ENCODE results near the gene HSFX3.
"Not testable (repeated sequence)": the region's sequence is repeated elsewhere in the genome, so short reads cannot be mapped to it uniquely, and the experiment has no call there.

Gene HSFX3, protein sequence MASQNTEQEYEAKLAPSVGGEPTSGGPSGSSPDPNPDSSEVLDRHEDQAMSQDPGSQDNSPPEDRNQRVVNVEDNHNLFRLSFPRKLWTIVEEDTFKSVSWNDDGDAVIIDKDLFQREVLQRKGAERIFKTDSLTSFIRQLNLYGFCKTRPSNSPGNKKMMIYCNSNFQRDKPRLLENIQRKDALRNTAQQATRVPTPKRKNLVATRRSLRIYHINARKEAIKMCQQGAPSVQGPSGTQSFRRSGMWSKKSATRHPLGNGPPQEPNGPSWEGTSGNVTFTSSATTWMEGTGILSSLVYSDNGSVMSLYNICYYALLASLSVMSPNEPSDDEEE

GRCh38 chrX:149549701-149550100, at the start of gene HSFX3:
HSFX3 (minus strand) TSS chrX:149549924; CDS start chrX:149549852, 72 bp downstream.
- not testable (repeated sequence) for DNase-seq (ENCODE audit: low read depth in 2 of 3, low spot score in 2 of 3)

DNA sequence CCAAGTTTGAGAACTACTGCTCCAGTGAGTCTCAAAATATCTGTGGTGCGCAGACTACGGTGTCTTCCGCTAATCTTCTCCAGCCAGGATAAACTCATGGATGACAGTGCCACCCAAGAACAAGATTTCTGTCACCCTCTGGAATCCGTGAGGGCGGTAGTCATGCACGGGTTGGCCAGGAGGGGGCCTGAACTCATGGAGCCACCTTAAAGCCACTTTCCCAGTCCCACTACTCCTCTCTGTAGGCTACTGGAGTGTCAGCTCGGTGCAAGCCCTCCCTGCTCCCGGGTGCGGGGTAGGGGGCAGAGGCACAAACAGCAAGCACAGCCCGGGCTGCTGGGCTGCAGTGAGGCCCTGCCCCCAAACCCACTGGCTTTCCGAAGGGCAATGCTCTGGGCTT, 48.9 kb upstream of the HSFX3 start:
- DNase-seq (ENCODE audit: low read depth in 2 of 3, low spot score in 2 of 3) = not testable (repeated sequence)

- not testable (repeated sequence) for DNase-seq (ENCODE audit: low read depth in 2 of 3, low spot score in 2 of 3)
These were observed 46.2 kb upstream of the HSFX3 start for GRCh38 chrX:149595943-149596342.

DNA sequence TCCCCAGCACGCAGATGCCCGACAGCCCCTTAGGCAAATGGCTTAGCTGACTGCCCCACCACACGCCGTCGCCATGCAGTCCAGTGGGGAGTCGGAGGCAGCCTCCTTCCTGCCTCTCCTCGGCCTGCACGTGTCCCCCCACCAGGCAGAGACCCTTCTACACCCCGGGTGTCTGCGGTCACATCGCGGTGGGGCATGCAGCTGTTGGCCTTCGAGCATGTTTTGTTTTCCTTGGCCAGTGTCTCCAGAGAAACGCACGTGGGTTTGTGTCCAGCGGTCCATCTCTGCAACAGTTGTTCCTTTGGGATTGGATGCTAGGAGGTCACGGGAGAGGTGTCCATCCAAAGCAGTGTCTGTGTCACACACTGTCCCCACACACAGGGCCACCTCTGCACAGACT, 45.5 kb upstream of the HSFX3 start, which contains the start of gene HSFX2:
Gene HSFX2 (minus strand): TSS at position 101 of the 400 bp plus-strand sequence. CDS start 614 bp downstream, outside the sequence.
- not testable (repeated sequence) for DNase-seq (ENCODE audit: low read depth in 2 of 3, low spot score in 2 of 3)

- not testable (repeated sequence) for DNase-seq (ENCODE audit: low read depth in 2 of 3, low spot score in 2 of 3)
These were observed 41.3 kb upstream of the HSFX3 start for GRCh38 chrX:149590993-149591392.

GRCh38 chrX:149587359-149587758, 37.6 kb upstream of the HSFX3 start, which contains the start of gene MAGEA9B:
MAGEA9B (minus strand) TSS chrX:149587459; CDS start chrX:149583179, 4,280 bp downstream.
- not testable (repeated sequence) for DNase-seq (ENCODE audit: low read depth in 2 of 3, low spot score in 2 of 3)

- not testable (repeated sequence) for DNase-seq (ENCODE audit: low read depth in 2 of 3, low spot score in 2 of 3)
These were observed 35.9 kb upstream of the HSFX3 start for GRCh38 chrX:149585631-149586030.

GRCh38 chrX:149573456-149573855, 23.7 kb upstream of the HSFX3 start:
- not testable (repeated sequence) for DNase-seq (ENCODE audit: low read depth in 2 of 3, low spot score in 2 of 3)

- DNase-seq (ENCODE audit: low read depth in 2 of 3, low spot score in 2 of 3) = no peak
These were observed 23.0 kb upstream of the HSFX3 start for GRCh38 chrX:149572743-149573142.

GRCh38 chrX:149571770-149572169, 22.0 kb upstream of the HSFX3 start:
- DNase-seq (ENCODE audit: low read depth in 2 of 3, low spot score in 2 of 3) = no peak

DNA sequence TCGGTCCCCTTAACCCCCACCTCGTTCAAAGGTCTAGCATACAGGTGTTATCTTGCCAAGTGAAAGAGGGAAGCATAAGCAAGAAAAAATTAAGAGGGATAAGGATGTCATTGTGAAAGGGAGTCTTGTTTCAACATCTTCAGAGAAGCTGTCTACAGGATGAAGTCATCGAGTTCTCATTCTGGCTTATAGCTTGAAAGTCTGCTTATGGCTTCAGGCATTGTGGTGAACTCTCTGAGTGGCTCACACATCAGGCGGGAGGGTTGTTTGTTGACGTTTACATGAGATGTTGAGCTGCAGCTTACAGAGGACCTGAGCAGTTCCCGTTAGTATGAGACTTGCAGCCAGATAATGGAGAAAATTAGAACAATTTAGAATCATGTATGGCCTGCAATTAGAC, 20.9 kb upstream of the HSFX3 start:
- no peak for DNase-seq (ENCODE audit: low read depth in 2 of 3, low spot score in 2 of 3)

DNA sequence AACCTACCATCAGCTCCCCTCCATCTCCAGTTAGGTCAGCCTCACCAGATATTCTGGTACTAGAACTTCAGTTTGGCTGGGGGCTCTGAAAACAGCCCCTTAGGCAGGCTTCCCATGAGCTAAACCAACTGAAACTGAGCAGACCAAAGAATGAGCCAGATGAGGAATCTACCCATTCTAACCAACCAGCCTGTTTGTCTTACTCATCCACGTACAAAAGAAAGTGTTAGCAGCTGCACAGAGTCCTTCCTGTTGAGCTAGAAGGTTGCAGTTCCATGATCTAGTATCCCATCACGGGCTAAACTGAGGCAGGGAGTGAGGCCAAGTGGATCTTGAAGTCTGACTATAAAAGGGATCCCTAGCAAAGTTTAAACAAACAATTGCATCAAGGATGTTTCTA, 20.0 kb upstream of the HSFX3 start:
- DNase-seq (ENCODE audit: low read depth in 2 of 3, low spot score in 2 of 3) = no peak

DNA sequence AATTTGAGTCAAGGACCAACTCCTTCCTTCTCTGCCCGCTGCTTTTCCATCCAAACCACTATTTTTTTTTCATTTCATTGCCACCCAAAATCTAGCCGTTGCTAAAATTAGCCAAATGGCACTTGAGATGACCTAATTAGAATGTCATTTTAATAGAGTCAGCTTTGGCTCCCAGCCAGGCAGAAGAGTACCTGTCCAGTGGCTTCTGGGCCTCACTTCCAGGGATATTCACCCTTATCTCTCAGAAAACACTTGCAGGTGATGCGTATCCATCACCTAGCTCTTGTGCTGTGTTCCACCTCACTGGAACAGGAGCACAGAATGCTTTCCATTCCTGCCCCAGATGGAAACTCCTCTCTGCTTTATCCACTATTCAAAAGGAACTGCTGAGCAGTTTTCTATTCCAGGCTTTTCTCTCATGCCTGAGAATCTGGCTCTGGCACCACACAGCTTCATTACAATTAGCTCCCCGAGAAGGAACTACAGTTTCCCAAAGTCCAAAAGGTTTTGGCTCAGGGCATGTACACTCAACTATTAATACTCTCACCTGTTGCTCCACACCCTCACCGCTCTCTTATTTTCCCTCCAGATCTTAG, 19.1 kb upstream of the HSFX3 start:
- DNase-seq (ENCODE audit: low read depth in 2 of 3, low spot score in 2 of 3) = no peak

DNA sequence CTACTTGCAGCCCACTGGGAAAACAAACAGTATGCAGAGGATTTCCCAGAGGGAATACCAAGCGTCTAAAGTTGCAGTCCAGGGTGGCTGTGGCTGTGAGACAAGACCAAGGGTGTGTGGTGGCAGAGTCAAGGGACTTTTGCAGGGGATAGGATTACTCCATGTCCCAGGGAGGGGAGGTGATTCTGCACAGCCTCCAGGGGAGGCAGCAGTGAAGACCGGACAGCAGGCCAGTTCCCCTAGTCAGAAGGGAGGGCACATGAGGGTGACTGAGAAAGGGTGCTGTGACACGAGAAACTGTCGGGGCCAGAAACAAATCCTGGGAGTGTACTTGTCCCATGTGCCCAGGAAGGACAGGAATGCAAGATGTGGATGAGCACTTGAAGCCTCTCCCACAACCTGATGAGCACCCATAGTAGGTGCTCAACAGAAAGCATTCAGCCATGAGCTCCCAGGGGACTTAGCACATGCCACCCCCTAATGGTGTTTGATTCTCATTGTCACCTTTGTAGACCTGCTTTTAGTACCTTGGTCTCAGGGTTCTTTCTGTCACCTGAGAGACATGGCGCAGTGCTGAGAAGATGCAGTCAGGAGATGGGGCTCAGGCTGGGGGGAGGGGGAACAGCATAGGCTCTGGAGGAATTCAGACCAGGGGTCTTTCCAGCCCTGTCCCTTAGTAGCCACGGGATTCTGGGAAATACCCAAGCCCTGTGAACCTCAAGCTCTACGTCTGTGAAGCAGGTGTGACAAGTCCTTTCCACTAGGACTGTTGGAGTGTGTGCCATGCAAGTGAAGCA, 18.1 kb upstream of the HSFX3 start:
- no peak for DNase-seq (ENCODE audit: low read depth in 2 of 3, low spot score in 2 of 3)

- DNase-seq (ENCODE audit: low read depth in 2 of 3, low spot score in 2 of 3) = no peak
These were observed 13.6 kb upstream of the HSFX3 start for GRCh38 chrX:149563359-149563758.

- DNase-seq (ENCODE audit: low read depth in 2 of 3, low spot score in 2 of 3) = not testable (repeated sequence)
These were observed 5.5 kb upstream of the HSFX3 start for GRCh38 chrX:149555251-149555650.

- DNase-seq (ENCODE audit: low read depth in 2 of 3, low spot score in 2 of 3) = not testable (repeated sequence)
These were observed 2.2 kb upstream of the HSFX3 start for GRCh38 chrX:149551939-149552248.

DNA sequence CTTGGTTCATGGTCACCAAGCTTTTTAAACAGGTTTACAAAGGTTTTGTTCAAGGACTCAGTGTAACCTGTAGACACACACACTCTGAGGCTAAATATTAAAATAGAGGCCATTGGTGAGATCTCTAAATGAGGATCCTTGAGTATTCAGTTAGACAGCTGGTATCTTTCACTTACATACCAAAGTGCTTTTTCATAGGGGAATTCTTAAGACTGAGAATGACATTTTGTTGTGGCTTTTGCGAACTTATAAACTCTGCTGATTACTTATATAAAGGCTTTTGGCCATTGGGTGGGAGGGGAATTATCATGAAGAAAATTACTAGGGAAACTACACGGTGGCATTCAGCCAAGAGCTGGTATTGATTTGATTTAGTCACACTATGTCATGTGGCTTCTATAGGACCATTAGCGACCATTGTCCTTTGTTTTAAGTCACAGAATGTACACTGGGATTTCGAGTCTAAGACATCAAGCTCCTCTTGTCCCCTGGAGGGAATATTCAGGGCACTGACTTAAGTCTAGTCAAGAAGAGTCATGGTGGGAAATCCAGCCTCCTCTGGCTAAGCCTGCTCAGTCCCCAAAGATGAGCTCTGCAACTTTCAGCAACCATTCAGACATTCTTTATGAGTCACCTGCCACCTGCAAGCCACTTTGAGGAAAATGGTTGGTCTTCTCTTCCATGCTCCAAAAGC, 1.7 kb upstream of the HSFX3 start:
- not testable (repeated sequence) for DNase-seq (ENCODE audit: low read depth in 2 of 3, low spot score in 2 of 3)

DNA sequence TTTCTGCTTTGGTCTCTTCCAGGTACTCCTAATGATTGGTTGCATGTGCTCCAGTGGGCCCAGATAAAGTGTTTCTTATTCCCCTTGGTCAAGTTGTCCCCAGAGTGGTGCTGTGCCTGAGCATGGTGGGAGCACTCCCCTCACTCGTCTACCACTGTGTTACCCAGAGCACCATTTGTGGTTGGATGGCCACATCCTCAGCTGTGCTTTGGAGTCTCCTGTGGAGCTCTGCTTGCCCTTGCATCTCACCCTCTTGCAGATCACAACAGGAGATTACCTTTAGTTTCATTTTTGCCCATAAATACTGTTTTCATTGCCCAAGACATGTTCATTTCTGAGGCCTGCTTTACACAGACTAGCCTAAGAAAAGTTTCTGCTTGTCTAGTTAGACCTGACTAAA, 730 bp upstream of the HSFX3 start:
- not testable (repeated sequence) for DNase-seq (ENCODE audit: low read depth in 2 of 3, low spot score in 2 of 3)

DNA sequence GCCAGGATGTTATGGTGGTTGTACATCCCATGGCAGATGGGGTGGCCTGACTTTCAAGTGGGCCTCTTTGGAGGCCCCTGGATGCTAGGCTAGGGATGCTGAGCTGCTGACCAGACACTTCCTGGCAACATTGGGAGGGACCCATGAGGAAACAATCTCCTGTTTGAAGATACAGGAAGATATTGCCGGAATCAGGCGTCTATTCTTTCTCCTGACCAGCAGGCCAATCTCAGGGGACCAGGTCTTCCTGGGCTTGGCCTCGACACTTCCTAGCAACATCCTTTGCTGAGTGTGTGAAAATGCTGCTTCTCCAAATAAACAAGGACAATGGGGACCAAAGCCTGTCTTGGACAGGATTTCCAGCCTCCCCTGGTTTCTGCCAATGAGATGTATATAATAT, 1.9 kb downstream of the HSFX3 start:
- not testable (repeated sequence) for DNase-seq (ENCODE audit: low read depth in 2 of 3, low spot score in 2 of 3)

DNA sequence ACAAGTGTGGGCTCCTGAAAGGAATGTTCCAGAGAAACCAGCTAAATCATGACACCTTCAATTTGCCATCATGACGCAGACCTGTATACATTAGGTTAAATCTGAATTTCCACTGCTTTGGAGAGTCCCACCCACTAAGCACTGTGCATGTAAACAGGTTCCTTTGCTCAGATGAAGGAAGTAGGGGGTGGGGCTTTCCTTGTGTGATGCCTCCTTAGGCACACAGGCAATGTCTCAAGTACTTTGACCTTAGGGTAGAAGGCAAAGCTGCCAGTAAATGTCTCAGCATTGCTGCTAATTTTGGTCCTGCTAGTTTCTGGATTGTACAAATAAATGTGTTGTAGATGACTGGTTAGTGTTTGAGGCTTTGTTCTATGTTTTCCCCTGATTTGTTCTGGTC, 2.8 kb downstream of the HSFX3 start:
- DNase-seq (ENCODE audit: low read depth in 2 of 3, low spot score in 2 of 3) = not testable (repeated sequence)
